ENCODE data around the gene LRCH1. TPM values are rescaled to one million over a fixed set of nuclear protein-coding genes. Genes with fewer than 3 reads are reported as not detected.

Gene LRCH1
- total RNA-seq, 1 donor from 2014 or later = 2.9 TPM

GRCh38 chr13:46543287-46543686, 9.7 kb upstream of the LRCH1 start:
- no peaks in the 10 kb centered on the region for H3K27me3 ChIP-seq
- H3K27ac ChIP-seq = no peak overlapping the region
- DNase-seq (ENCODE audit: low spot score) = no peak
- H2AFZ ChIP-seq (replicated peaks) = no peak overlapping the region
- no peak for TF ChIP-seq EZH2 (IDR thresholded peaks at IDR 0.05)
- no peak for TF ChIP-seq EZH2phosphoT487 (IDR thresholded peaks at IDR 0.05)
- no peak for TF ChIP-seq CTCF (IDR thresholded peaks at IDR 0.05)
- H3K4me3 ChIP-seq = no peak overlapping the region
- no peaks in the 10 kb centered on the region for H3K9me3 Mint-ChIP-seq
- no peaks in the 10 kb centered on the region for H3K4me1 ChIP-seq
- no peak overlapping the region for H3K4me2 ChIP-seq
- H3K4me1 Mint-ChIP-seq = no peaks in the 10 kb centered on the region
- H3K9ac ChIP-seq = no peak overlapping the region
- no peaks in the 10 kb centered on the region for H3K79me2 ChIP-seq (ENCODE audit: low read depth)
- no peak overlapping the region for H3K4me3 Mint-ChIP-seq
- no peaks in the 10 kb centered on the region for H3K36me3 Mint-ChIP-seq
- H3K9me3 ChIP-seq (ENCODE audit: low read depth) = no peaks in the 10 kb centered on the region
- no peaks in the 10 kb centered on the region for H3F3A ChIP-seq (ENCODE audit: low read depth)
- no peak overlapping the region for H3K27ac Mint-ChIP-seq
- no peaks in the 10 kb centered on the region for H4K20me1 ChIP-seq (ENCODE audit: low read depth)
- H3K27me3 Mint-ChIP-seq (ENCODE audit: insufficient read depth, low read depth) = peaks cover 4% of the 10 kb centered on the region
- H3K36me3 ChIP-seq = no peaks in the 10 kb centered on the region

DNA sequence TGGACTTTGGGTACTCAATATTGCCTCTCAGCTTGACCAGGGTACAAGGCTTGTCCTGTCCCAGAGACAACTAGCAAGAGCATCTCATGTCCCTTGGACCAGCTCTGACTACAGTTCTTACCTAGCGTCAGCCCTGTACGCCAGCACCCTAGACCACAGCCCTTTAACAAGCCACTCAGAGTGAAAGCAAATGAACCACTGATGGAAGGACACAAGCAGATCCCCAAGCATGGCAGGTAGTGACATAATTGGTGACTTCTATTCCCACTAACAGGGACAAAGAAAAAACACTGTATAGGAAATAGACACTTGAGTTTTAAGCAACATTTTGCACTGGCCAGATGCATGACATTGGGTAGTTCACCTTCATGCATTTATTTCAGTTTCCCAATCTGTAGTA, 8.8 kb upstream of the LRCH1 start:
- Histone ChIP-seq H3K27ac (no peak overlapping the region), H2AFZ (replicated peaks) (no peak overlapping the region), H3K79me2 (ENCODE audit: low read depth) (no peaks in the 10 kb centered on the region), H3K9me3 (ENCODE audit: low read depth) (no peaks in the 10 kb centered on the region), H3K27me3 (no peaks in the 10 kb centered on the region), H3K4me2 (no peak overlapping the region), H3K9ac (no peak overlapping the region), H3K4me3 (no peak overlapping the region), H4K20me1 (ENCODE audit: low read depth) (no peaks in the 10 kb centered on the region), H3K4me1 (no peaks in the 10 kb centered on the region), H3F3A (ENCODE audit: low read depth) (no peaks in the 10 kb centered on the region), H3K36me3 (no peaks in the 10 kb centered on the region)
- Mint-ChIP-seq H3K27me3 (ENCODE audit: insufficient read depth, low read depth) (peaks cover 4% of the 10 kb centered on the region), H3K4me1 (no peaks in the 10 kb centered on the region), H3K27ac (no peak overlapping the region), H3K9me3 (no peaks in the 10 kb centered on the region), H3K36me3 (no peaks in the 10 kb centered on the region), H3K4me3 (no peak overlapping the region)
- no peak for DNase-seq (ENCODE audit: low spot score)
- no peak for TF ChIP-seq EZH2phosphoT487 (IDR thresholded peaks at IDR 0.05)
- no peak for TF ChIP-seq EZH2 (IDR thresholded peaks at IDR 0.05)
- no peak for TF ChIP-seq CTCF (IDR thresholded peaks at IDR 0.05)

DNA sequence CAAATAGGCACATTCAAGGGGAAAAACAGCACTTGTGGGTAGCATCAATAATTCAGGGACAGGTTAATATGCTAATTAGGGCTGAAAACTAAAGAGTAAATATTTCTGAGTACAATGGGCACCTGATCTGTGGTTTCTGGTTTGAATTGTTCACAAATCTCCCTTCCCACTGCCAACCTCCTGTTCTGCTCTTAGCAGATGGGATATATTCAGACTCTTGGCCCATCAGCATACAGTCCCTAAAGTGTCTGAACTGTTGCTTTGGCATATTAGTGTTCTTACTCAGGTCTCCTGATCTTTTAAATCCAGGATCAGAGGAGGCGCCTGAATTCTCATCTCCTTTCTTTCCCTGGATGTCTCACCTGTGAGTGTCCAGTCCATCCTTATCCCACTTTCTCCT, 8.2 kb upstream of the LRCH1 start:
- Mint-ChIP-seq H3K36me3 (no peaks in the 10 kb centered on the region), H3K4me3 (no peak overlapping the region), H3K9me3 (no peaks in the 10 kb centered on the region), H3K27me3 (ENCODE audit: insufficient read depth, low read depth) (peaks cover 4% of the 10 kb centered on the region), H3K27ac (no peak overlapping the region), H3K4me1 (no peaks in the 10 kb centered on the region)
- Histone ChIP-seq H3F3A (ENCODE audit: low read depth) (no peaks in the 10 kb centered on the region), H3K27me3 (no peaks in the 10 kb centered on the region), H3K79me2 (ENCODE audit: low read depth) (no peaks in the 10 kb centered on the region), H3K36me3 (no peaks in the 10 kb centered on the region), H3K4me1 (no peaks in the 10 kb centered on the region), H3K4me2 (no peak overlapping the region), H3K9ac (no peak overlapping the region), H3K9me3 (ENCODE audit: low read depth) (no peaks in the 10 kb centered on the region), H3K27ac (no peak overlapping the region), H3K4me3 (no peak overlapping the region), H4K20me1 (ENCODE audit: low read depth) (no peaks in the 10 kb centered on the region), H2AFZ (replicated peaks) (no peak overlapping the region)
- DNase-seq (ENCODE audit: low spot score) = no peak
- no peak for TF ChIP-seq CTCF (IDR thresholded peaks at IDR 0.05)
- TF ChIP-seq EZH2phosphoT487 (IDR thresholded peaks at IDR 0.05) = no peak
- TF ChIP-seq EZH2 (IDR thresholded peaks at IDR 0.05) = no peak
